Endothelial cell of umbilical vein (primary cell): ENCODE measurements around the gene UNKL. TPM values are rescaled to one million over a fixed set of nuclear protein-coding genes. Genes with fewer than 3 reads are reported as not detected.

Experiments used
- BruUV-seq: library from RNA; stranded (reverse); fragments of 400-500 nt; replicated peaks from 2 replicates; lab custom pipeline; 2021; lab: Mats Ljungman, UMichigan
- CTCF ChIA-PET: fragments of 300-600, 350-600 bp; sonication (Branson Sonifier 250); formaldehyde crosslinking; loops from one replicate; lab custom pipeline; 2021; ENCODE audit warnings: antibody characterized with exemption, inconsistent platforms; lab: Charles Lee
- POLR2A ChIA-PET: fragments of 300-600, 350-600 bp; sonication (Branson Sonifier 250); formaldehyde crosslinking; loops from one replicate; lab custom pipeline; 2021; ENCODE audit warnings: antibody characterized with exemption, inconsistent platforms; lab: Charles Lee
- DNase-seq: peaks from one replicate; pipeline ENCODE4 v3.0.0-alpha.2; 2011; ENCODE audit warnings: low read depth, low spot score
- FAIRE-seq: peaks from 2 replicates; lab custom pipeline; 2011; peaks lifted over from hg19 to GRCh38; lab: Jason Lieb, UNC
- H2AFZ ChIP-seq: 2 replicates; pipeline ENCODE4 v1.6.0; 2012; ENCODE audit warnings: low read depth, low read length, control low read depth, inconsistent platforms
- H3K27ac ChIP-seq: 2 replicates; pipeline ENCODE4 v1.5.1; 2011; ENCODE audit warnings: low read depth, mild to moderate bottlenecking, control low read depth, low read length, moderate library complexity; ENCODE audit not compliant: insufficient read depth
- H3K27me3 ChIP-seq, 2 experiments: 2 replicates each; pipeline versions ENCODE4 v1.6.0 to v1.6.1; 2011; ENCODE audit warnings: low read length in 2 of 2, mixed read lengths in 1 of 2; ENCODE audit not compliant: control insufficient read depth in 2 of 2, insufficient read depth in 2 of 2
- H3K36me3 ChIP-seq, 2 experiments: 2 replicates in 1 of 2; 3 replicates in 1 of 2; pipeline ENCODE4 v1.5.1; 2011; ENCODE audit warnings: low read length in 2 of 2, mild to moderate bottlenecking in 1 of 2, moderate library complexity in 1 of 2; ENCODE audit not compliant: control insufficient read depth in 2 of 2, insufficient read depth in 2 of 2; ENCODE audit errors: extremely low read depth in 1 of 2
- H3K4me1 ChIP-seq: 3 replicates; pipeline ENCODE4 v1.5.1; 2011; ENCODE audit warnings: mild to moderate bottlenecking, low read length; ENCODE audit not compliant: control insufficient read depth, insufficient read depth; ENCODE audit errors: extremely low read depth
- H3K4me2 ChIP-seq: 2 replicates; pipeline ENCODE4 v1.6.1; 2011; ENCODE audit warnings: low read length, control low read depth, mixed read lengths; ENCODE audit not compliant: insufficient read depth
- H3K4me3 ChIP-seq, 3 experiments: fragments of 200-600 bp in 1 of 3; sonication (generic), shearing (Covaris generic) in 1 of 3; replicated peaks in 1 of 3; 2 replicates each; pipeline ENCODE4 v1.5.1; 2011 to 2016; ENCODE audit warnings: control low read depth in 3 of 3, low read length in 3 of 3, mild to moderate bottlenecking in 2 of 3, inconsistent platforms in 1 of 3, low read depth in 1 of 3, moderate library complexity in 1 of 3; ENCODE audit not compliant: insufficient read depth in 1 of 3
- H3K79me2 ChIP-seq: 2 replicates; pipeline ENCODE4 v1.6.0; 2012; ENCODE audit warnings: low read length, inconsistent platforms; ENCODE audit not compliant: control insufficient read depth, insufficient read depth
- H3K9ac ChIP-seq: replicated peaks from 2 replicates; pipeline ENCODE3; 2011; ENCODE audit warnings: low read length, control low read depth; ENCODE audit not compliant: insufficient read depth; ENCODE audit errors: extremely low read depth
- H3K9me1 ChIP-seq: replicated peaks from 3 replicates; pipeline ENCODE4 v1.6.0; 2011; ENCODE audit warnings: mild to moderate bottlenecking, low read length; ENCODE audit not compliant: control insufficient read depth, insufficient read depth; ENCODE audit errors: extremely low read depth
- H3K9me3 ChIP-seq: replicated peaks from 2 replicates; pipeline ENCODE4 v1.5.1; 2012; ENCODE audit warnings: low read length, inconsistent platforms; ENCODE audit not compliant: control insufficient read depth, insufficient read depth
- H4K20me1 ChIP-seq: replicated peaks from 2 replicates; pipeline ENCODE3; 2011; ENCODE audit warnings: mild to moderate bottlenecking, low read length; ENCODE audit not compliant: control insufficient read depth, insufficient read depth; ENCODE audit errors: extremely low read depth
- CTCF ChIP-seq, 2 donors: IDR thresholded peaks; 1 replicate in 1 of 2; 2 replicates in 1 of 2; pipeline ENCODE4 v1.5.1; 2011; ENCODE audit warnings: low read length in 2 of 2, mild to moderate bottlenecking in 2 of 2, moderate library complexity in 2 of 2, control low read depth in 1 of 2, inconsistent platforms in 1 of 2, low read depth in 1 of 2; ENCODE audit not compliant: insufficient read depth in 1 of 2; ENCODE audit errors: extremely low read depth in 1 of 2
- EZH2 ChIP-seq: IDR thresholded peaks from 2 replicates; pipeline ENCODE4 v1.6.1; 2012; ENCODE audit warnings: borderline replicate concordance, low read depth, mild to moderate bottlenecking, moderate library complexity, low read length, inconsistent platforms; ENCODE audit not compliant: severe bottlenecking
- FOS ChIP-seq: IDR thresholded peaks from 2 replicates; pipeline ENCODE4 v1.6.1; 2011; ENCODE audit warnings: mild to moderate bottlenecking, low read length, moderate library complexity, borderline replicate concordance; ENCODE audit not compliant: insufficient read depth
- GATA2 ChIP-seq: IDR thresholded peaks from 2 replicates; pipeline ENCODE4 v1.7.0; 2011; ENCODE audit warnings: low read depth, mild to moderate bottlenecking, moderate library complexity, mixed read lengths, low read length; ENCODE audit not compliant: insufficient read length, insufficient read depth
- JUN ChIP-seq: IDR thresholded peaks from 2 replicates; pipeline ENCODE4 v1.6.1; 2011; ENCODE audit warnings: borderline replicate concordance, low read depth; ENCODE audit not compliant: insufficient read length, insufficient read depth
- MAX ChIP-seq: IDR thresholded peaks from 2 replicates; pipeline ENCODE4 v1.6.1; 2011; ENCODE audit not compliant: insufficient read depth, insufficient read length
- MYC ChIP-seq: IDR thresholded peaks from one replicate; pipeline ENCODE4 v1.6.1; 2011; ENCODE audit warnings: mild to moderate bottlenecking, low read depth, low read length
- POLR2A ChIP-seq: IDR thresholded peaks from 2 replicates; pipeline ENCODE4 v1.6.1; 2012; ENCODE audit warnings: low read depth, mild to moderate bottlenecking, control low read depth, low read length
- POLR2AphosphoS5 ChIP-seq: IDR thresholded peaks from 2 replicates; pipeline ENCODE4 v1.6.1; 2012; ENCODE audit warnings: low read depth, mild to moderate bottlenecking, control low read depth, low read length, moderate library complexity; ENCODE audit not compliant: insufficient read depth
- dilution Hi-C: fragments of 300-500 bp; cut with MboI; formaldehyde crosslinking; loops from one replicate; pipeline ENCODE4 v1.15.0; 2019; ENCODE audit warnings: low sequenced_read_pairs; ENCODE audit not compliant: extremely low pct_ligation_motif_present
- intact Hi-C: fragments of 100-400 bp; cut with micrococcal nuclease; formaldehyde crosslinking; loops from one replicate; pipeline ENCODE4 v1.10.0; 2022
- polyA plus RNA-seq, 4 experiments: library from polyadenylated mRNA; depleted of rRNA in 3 of 4; stranded (reverse) in 3 of 4; unstranded in 1 of 4; fragments of >200 nt; gene quantifications; 2 replicates each; pipeline versions ENCODE4 v1.2.1 to v1.2.3, GENCODE V29; 2011 to 2012; ENCODE audit warnings: missing spikeins in 1 of 4
- total RNA-seq: library from RNA; stranded (reverse); gene quantifications from 2 replicates; pipeline ENCODE4 v1.2.3, GENCODE V29; 2021

The UNKL gene
- total and polyA plus RNA-seq, 2 donors (not counting 3 experiments of a cell fraction or from before 2014, with no cell fraction given), result 17.1 to 32.8 TPM

- H2AFZ ChIP-seq, result no peak overlapping the region
- no peaks in the 10 kb centered on the region for H3K9me3 ChIP-seq
- no peak overlapping the region for H3K4me3 ChIP-seq
- peaks cover 12% of the 10 kb centered on the region for H3K4me1 ChIP-seq
- H3K9me1 ChIP-seq, result no peaks in the 10 kb centered on the region
- no peak overlapping the region for H3K9ac ChIP-seq
- H3K36me3 ChIP-seq, result peaks cover 0 to 3% of the 10 kb centered on the region in 2 experiments
- intact Hi-C loops, result loop anchor here (5.0 kb wide), 1 partner anchor 330 kb away; the partner anchor contains the start of gene MAPK8IP3
- BruUV-seq, result no TSS peak
- dilution Hi-C loops, result no loop called here
- FAIRE-seq (no peak), DNase-seq (no peak)
- no peak overlapping the region for H3K27ac ChIP-seq
- CTCF ChIA-PET, result interaction anchor here (0.6 to 4.3 kb wide), 4 partner anchors 9 to 238 kb away, joined by 3 to 24 read pairs (median 3); no protein-coding TSS in a partner anchor
- H3K79me2 ChIP-seq, result peaks cover 24% of the 10 kb centered on the region
- no peak overlapping the region for H3K4me2 ChIP-seq
- no peaks in the 10 kb centered on the region for H4K20me1 ChIP-seq
- H3K27me3 ChIP-seq, result no peaks in the 10 kb centered on the region
- TF ChIP-seq FOS, result no peak
- TF ChIP-seq POLR2AphosphoS5, result no peak
- no peak for TF ChIP-seq CTCF (IDR thresholded peaks at IDR 0.05; ENCODE audit: extremely low read depth in 1 of 2, insufficient read depth in 1 of 2, low read depth in 1 of 2, low read length in 2 of 2)
- TF ChIP-seq POLR2A, result no peak
- no peak for TF ChIP-seq MAX
- TF ChIP-seq JUN, result no peak
- no peak for TF ChIP-seq MYC
- TF ChIP-seq EZH2, result no peak
- TF ChIP-seq GATA2, result no peak
- POLR2A ChIA-PET, result interaction anchor here (0.5 kb wide), 1 partner anchor 9 kb away, joined by 3 read pairs; no protein-coding TSS in a partner anchor
Measured at GRCh38 chr16:1377406-1378010, 37.0 kb downstream of the UNKL start.
